ENCODE data around the gene HAAO. TPM values are rescaled to one million over a fixed set of nuclear protein-coding genes. Genes with fewer than 3 reads are reported as not detected.

The HAAO gene
- total and polyA plus RNA-seq, 3 experiments from 2014 or later: 0.27 to 0.35 TPM; not detected in 1

GRCh38 chr2:42795841-42796301 lies 3.5 kb upstream of the HAAO start:
- H3K9me3 ChIP-seq (ENCODE audit: low read length): no peaks in the 10 kb centered on the region
- Mint-ChIP-seq H3K27ac (no peak overlapping the region), H3K9me3 (peaks cover 0 to 3% (median 0%) of the 10 kb centered on the region in 5 donors), H3K4me3 (peak overlapping the region in 1 of 7 donors; percentile 12), H3K36me3 (peaks cover 0 to 8% (median 3%) of the 10 kb centered on the region in 3 donors), H3K27me3 (peaks cover 18 to 32% of the 10 kb centered on the region in 2 donors), H3K4me1 (peaks cover 15 to 24% (median 20%) of the 10 kb centered on the region in 3 donors)
- H3K27ac ChIP-seq (ENCODE audit: low read depth, low read length): no peak overlapping the region
- POLR2A ChIA-PET: no interaction called here
- H3K36me3 ChIP-seq (ENCODE audit: insufficient read depth, low read length): no peaks in the 10 kb centered on the region
- H3K4me1 ChIP-seq (ENCODE audit: insufficient read depth, low read length): no peaks in the 10 kb centered on the region
- H3K27me3 ChIP-seq (ENCODE audit: insufficient read depth, low read length, poor library complexity, severe bottlenecking): peaks cover 16% of the 10 kb centered on the region
- CTCF ChIA-PET: interaction anchor here (1.7 kb wide), 1 partner anchor 14 kb away, joined by 4 read pairs; no protein-coding TSS in a partner anchor
- DNase-seq: no peak
- H3K4me3 ChIP-seq (ENCODE audit: low read length): no peak overlapping the region

DNA sequence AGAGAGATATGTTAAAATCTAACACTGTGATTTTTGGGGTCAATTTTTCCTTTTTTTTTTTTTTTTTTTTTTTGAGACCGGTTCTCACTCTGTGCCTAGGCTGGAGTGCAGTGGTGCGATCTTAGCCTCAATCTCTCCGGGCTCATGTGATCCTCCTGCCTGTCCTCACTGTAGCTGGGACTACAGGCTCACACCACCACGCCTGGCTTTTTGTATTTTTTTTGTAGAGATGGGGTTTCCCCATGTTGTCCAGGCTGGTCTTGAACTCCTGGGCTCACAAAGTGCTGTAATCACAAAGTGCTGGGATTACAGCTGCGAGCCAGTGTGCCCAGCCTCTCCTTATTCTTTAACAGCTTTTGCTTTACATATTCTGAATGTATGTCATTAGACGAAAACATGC lies 2.9 kb upstream of the HAAO start:
- Mint-ChIP-seq H3K27ac (no peak overlapping the region), H3K4me3 (no peak overlapping the region), H3K9me3 (peaks cover 0 to 3% (median 0%) of the 10 kb centered on the region in 5 donors), H3K4me1 (peaks cover 15 to 24% (median 20%) of the 10 kb centered on the region in 3 donors), H3K27me3 (peaks cover 22 to 37% of the 10 kb centered on the region in 2 donors), H3K36me3 (peaks cover 0 to 9% (median 2%) of the 10 kb centered on the region in 3 donors)
- ChIA-PET POLR2A (no interaction called here), CTCF (interaction anchor here (1.7 kb wide), 1 partner anchor 15 kb away, joined by 4 read pairs; no protein-coding TSS in a partner anchor)
- Histone ChIP-seq H3K9me3 (ENCODE audit: low read length) (no peaks in the 10 kb centered on the region), H3K4me3 (ENCODE audit: low read length) (no peak overlapping the region), H3K27ac (ENCODE audit: low read depth, low read length) (no peak overlapping the region), H3K36me3 (ENCODE audit: insufficient read depth, low read length) (no peaks in the 10 kb centered on the region), H3K4me1 (ENCODE audit: insufficient read depth, low read length) (no peaks in the 10 kb centered on the region), H3K27me3 (ENCODE audit: insufficient read depth, low read length, poor library complexity, severe bottlenecking) (peaks cover 16% of the 10 kb centered on the region)
- no peak for DNase-seq

DNA sequence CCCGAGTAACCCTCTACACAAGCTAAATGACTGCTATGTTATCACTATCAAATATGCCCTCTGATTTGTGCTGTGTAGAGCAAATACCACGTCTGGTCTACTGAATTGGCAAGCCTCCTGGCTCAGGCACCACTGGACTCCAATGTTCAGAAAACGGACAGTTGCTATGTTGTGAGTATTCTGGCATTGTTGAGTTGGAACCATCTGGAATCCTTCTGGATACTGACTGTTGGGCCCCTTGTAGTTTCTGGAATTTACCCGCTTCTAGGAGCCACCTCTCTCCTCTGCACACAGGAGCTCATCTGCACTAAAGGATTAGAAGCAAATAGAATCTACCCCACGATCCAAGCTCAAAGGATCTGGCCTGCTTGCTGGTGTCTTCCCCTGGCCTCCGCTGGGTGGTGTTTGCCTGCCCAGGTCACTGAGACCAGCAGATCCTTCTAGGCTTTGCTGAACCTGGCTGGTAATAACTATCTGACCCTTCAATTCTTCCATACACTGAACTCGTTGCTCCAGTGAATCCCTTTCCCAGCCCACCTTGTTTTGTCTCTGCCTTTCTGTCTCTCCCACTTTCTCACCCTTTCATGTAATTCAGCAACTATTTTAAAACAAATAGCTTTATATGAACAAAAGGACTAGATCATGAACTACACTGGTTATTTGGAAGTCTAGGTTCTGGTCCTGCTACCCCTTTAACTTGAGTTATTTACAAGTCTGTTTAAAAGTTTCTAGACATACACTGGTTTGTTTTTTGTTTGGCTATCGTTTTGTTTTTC lies 2.1 kb upstream of the HAAO start:
- no peaks in the 10 kb centered on the region for H3K9me3 ChIP-seq (ENCODE audit: low read length)
- ChIA-PET CTCF (no interaction called here), POLR2A (interaction anchor here (0.6 kb wide), 1 partner anchor 490 kb away, joined by 3 read pairs; no protein-coding TSS in a partner anchor)
- H3K9me3 Mint-ChIP-seq: peaks cover 0 to 3% (median 0%) of the 10 kb centered on the region in 5 donors
- peaks cover 30 to 45% of the 10 kb centered on the region in 2 donors for H3K27me3 Mint-ChIP-seq
- H3K36me3 Mint-ChIP-seq: peaks cover 0 to 9% (median 2%) of the 10 kb centered on the region in 3 donors
- H3K4me3 ChIP-seq (ENCODE audit: low read length): no peak overlapping the region
- H3K27ac ChIP-seq (ENCODE audit: low read depth, low read length): no peak overlapping the region
- H3K27me3 ChIP-seq (ENCODE audit: insufficient read depth, low read length, poor library complexity, severe bottlenecking): peaks cover 21% of the 10 kb centered on the region
- H3K4me1 ChIP-seq (ENCODE audit: insufficient read depth, low read length): no peaks in the 10 kb centered on the region
- no peaks in the 10 kb centered on the region for H3K36me3 ChIP-seq (ENCODE audit: insufficient read depth, low read length)
- no peak overlapping the region for H3K27ac Mint-ChIP-seq
- peaks cover 15 to 24% (median 20%) of the 10 kb centered on the region in 3 donors for H3K4me1 Mint-ChIP-seq
- H3K4me3 Mint-ChIP-seq: peak overlapping the region in 2 of 7 donors; percentile 3 to 33
- DNase-seq: no peak

- H3K27me3 Mint-ChIP-seq: peaks cover 37 to 47% of the 10 kb centered on the region in 2 donors
These were observed 1.2 kb upstream of the HAAO start for GRCh38 chr2:42793334-42794270.

GRCh38 chr2:42792087-42792582 lies 248 bp downstream of the HAAO start:
- Histone ChIP-seq H3K4me3 (ENCODE audit: low read length) (no peak overlapping the region), H3K27ac (ENCODE audit: low read depth, low read length) (no peak overlapping the region), H3K36me3 (ENCODE audit: insufficient read depth, low read length) (no peaks in the 10 kb centered on the region), H3K27me3 (ENCODE audit: insufficient read depth, low read length, poor library complexity, severe bottlenecking) (peaks cover 21% of the 10 kb centered on the region), H3K4me1 (ENCODE audit: insufficient read depth, low read length) (no peaks in the 10 kb centered on the region), H3K9me3 (ENCODE audit: low read length) (no peaks in the 10 kb centered on the region)
- Mint-ChIP-seq H3K27me3 (peaks cover 41 to 59% of the 10 kb centered on the region in 2 donors), H3K9me3 (peaks cover 0 to 3% (median 0%) of the 10 kb centered on the region in 5 donors), H3K36me3 (peaks cover 0 to 13% (median 2%) of the 10 kb centered on the region in 3 donors), H3K4me3 (peak overlapping the region in 6 of 7 donors; percentile 56 to 81 (median 76)), H3K4me1 (peaks cover 15 to 24% (median 21%) of the 10 kb centered on the region in 3 donors), H3K27ac (peak overlapping the region in 1 of 8 donors; percentile 77)
- DNase-seq: no peak
- ChIA-PET CTCF (no interaction called here), POLR2A (no interaction called here)

More at GRCh38 chr2:42793334-42794270, 1.2 kb upstream of the HAAO start:
- DNase-seq: no peak
- H3K4me3 ChIP-seq (ENCODE audit: low read length): no peak overlapping the region
- no peaks in the 10 kb centered on the region for H3K9me3 ChIP-seq (ENCODE audit: low read length)
- no peak overlapping the region for H3K27ac ChIP-seq (ENCODE audit: low read depth, low read length)
- H3K36me3 ChIP-seq (ENCODE audit: insufficient read depth, low read length): no peaks in the 10 kb centered on the region
- Mint-ChIP-seq H3K27ac (peak overlapping the region in 1 of 8 donors; percentile 18), H3K4me1 (peaks cover 15 to 24% (median 20%) of the 10 kb centered on the region in 3 donors), H3K4me3 (peak overlapping the region; percentile 2 to 63 (median 22)), H3K36me3 (peaks cover 0 to 12% (median 2%) of the 10 kb centered on the region in 3 donors), H3K9me3 (peaks cover 0 to 3% (median 0%) of the 10 kb centered on the region in 5 donors)
- POLR2A ChIA-PET: interaction anchor here (0.6 kb wide), 1 partner anchor 489 kb away, joined by 3 read pairs; no protein-coding TSS in a partner anchor
- H3K4me1 ChIP-seq (ENCODE audit: insufficient read depth, low read length): no peaks in the 10 kb centered on the region
- CTCF ChIA-PET: no interaction called here
- H3K27me3 ChIP-seq (ENCODE audit: insufficient read depth, low read length, poor library complexity, severe bottlenecking): peaks cover 21% of the 10 kb centered on the region

- Mint-ChIP-seq H3K4me1 (peaks cover 15 to 21% (median 21%) of the 10 kb centered on the region in 3 donors), H3K9me3 (peaks cover 0 to 3% (median 0%) of the 10 kb centered on the region in 5 donors), H3K36me3 (peaks cover 0 to 13% (median 2%) of the 10 kb centered on the region in 3 donors), H3K27ac (peak overlapping the region in 1 of 8 donors; percentile 77), H3K4me3 (peak overlapping the region in 5 of 7 donors; percentile 40 to 81 (median 75)), H3K27me3 (peaks cover 41 to 59% of the 10 kb centered on the region in 2 donors)
- Histone ChIP-seq H3K36me3 (ENCODE audit: insufficient read depth, low read length) (no peaks in the 10 kb centered on the region), H3K9me3 (ENCODE audit: low read length) (no peaks in the 10 kb centered on the region), H3K27me3 (ENCODE audit: insufficient read depth, low read length, poor library complexity, severe bottlenecking) (peaks cover 21% of the 10 kb centered on the region), H3K4me1 (ENCODE audit: insufficient read depth, low read length) (no peaks in the 10 kb centered on the region), H3K27ac (ENCODE audit: low read depth, low read length) (no peak overlapping the region), H3K4me3 (ENCODE audit: low read length) (no peak overlapping the region)
- ChIA-PET POLR2A (no interaction called here), CTCF (no interaction called here)
- no peak for DNase-seq
These were observed 777 bp downstream of the HAAO start for GRCh38 chr2:42791606-42792005.

DNA sequence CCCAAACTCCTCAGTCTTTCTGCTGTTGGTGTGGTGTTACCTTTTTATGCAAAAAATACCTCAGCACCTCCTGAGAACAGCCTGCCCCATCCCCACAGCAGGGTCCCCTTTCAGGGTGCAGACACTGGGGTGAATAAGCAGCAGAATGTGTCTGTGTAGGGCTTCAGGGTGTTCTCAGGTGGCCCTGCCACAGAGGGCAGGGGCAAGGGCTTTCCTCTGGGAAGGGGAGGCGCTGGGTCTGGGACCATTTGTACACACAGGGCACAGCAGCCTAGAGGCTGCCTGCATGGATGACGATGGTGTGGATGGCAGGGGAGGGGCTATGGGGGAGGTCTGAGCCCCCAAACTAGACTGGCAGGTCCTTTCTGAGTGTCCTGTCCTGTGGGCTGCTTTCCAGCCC lies 2.6 kb downstream of the HAAO start:
- no peak overlapping the region for H3K4me3 ChIP-seq (ENCODE audit: low read length)
- peaks cover 21% of the 10 kb centered on the region for H3K27me3 ChIP-seq (ENCODE audit: insufficient read depth, low read length, poor library complexity, severe bottlenecking)
- no peak for DNase-seq
- no peaks in the 10 kb centered on the region for H3K36me3 ChIP-seq (ENCODE audit: insufficient read depth, low read length)
- no peak overlapping the region for H3K27ac Mint-ChIP-seq
- H3K4me3 Mint-ChIP-seq: peak overlapping the region in 1 of 7 donors; percentile 32
- peaks cover 15 to 21% (median 19%) of the 10 kb centered on the region in 3 donors for H3K4me1 Mint-ChIP-seq
- H3K9me3 Mint-ChIP-seq: peaks cover 0 to 3% (median 0%) of the 10 kb centered on the region in 5 donors
- H3K36me3 Mint-ChIP-seq: peaks cover 0 to 13% (median 0%) of the 10 kb centered on the region in 3 donors
- POLR2A ChIA-PET: no interaction called here
- H3K27me3 Mint-ChIP-seq: peaks cover 41 to 61% of the 10 kb centered on the region in 2 donors
- no peaks in the 10 kb centered on the region for H3K4me1 ChIP-seq (ENCODE audit: insufficient read depth, low read length)
- CTCF ChIA-PET: no interaction called here
- H3K9me3 ChIP-seq (ENCODE audit: low read length): no peaks in the 10 kb centered on the region
- H3K27ac ChIP-seq (ENCODE audit: low read depth, low read length): no peak overlapping the region
